Osteocyte (in vitro differentiated cells): ENCODE results near the gene SPTB. TPM values are rescaled to one million over a fixed set of nuclear protein-coding genes. Genes with fewer than 3 reads are reported as not detected.
A peak's percentile ranks its signal among the peaks of the same experiment; 100 is the strongest.

Source experiments
- DNase-seq: peaks from one replicate; pipeline ENCODE4 v3.0.0; 2021; ENCODE audit warnings: mixed read lengths; ENCODE audit not compliant: unreplicated experiment; ENCODE audit errors: extremely low spot score
- H3K27ac Mint-ChIP-seq: one replicate; pipeline ENCODE4 v1.8.0; 2021; ENCODE audit warnings: mild to moderate bottlenecking, mixed read lengths; ENCODE audit not compliant: unreplicated experiment
- H3K27me3 Mint-ChIP-seq: one replicate; pipeline ENCODE4 v1.8.0; 2021; ENCODE audit warnings: mixed read lengths; ENCODE audit not compliant: unreplicated experiment
- H3K36me3 Mint-ChIP-seq: one replicate; pipeline ENCODE4 v1.8.0; 2021; ENCODE audit warnings: mixed read lengths; ENCODE audit not compliant: unreplicated experiment
- H3K4me1 Mint-ChIP-seq: one replicate; pipeline ENCODE4 v1.8.0; 2021; ENCODE audit warnings: mixed read lengths; ENCODE audit not compliant: unreplicated experiment
- H3K4me3 Mint-ChIP-seq: one replicate; pipeline ENCODE4 v1.8.0; 2021; ENCODE audit warnings: mild to moderate bottlenecking, moderate library complexity, mixed read lengths; ENCODE audit not compliant: unreplicated experiment
- H3K9me3 Mint-ChIP-seq: one replicate; pipeline ENCODE4 v1.8.0; 2021; ENCODE audit warnings: mixed read lengths; ENCODE audit not compliant: unreplicated experiment
- CTCF ChIP-seq: fragments of 200-600 bp; sonication (generic); IDR thresholded peaks from 2 replicates; pipeline ENCODE4 v1.5.0; 2021; ENCODE audit warnings: antibody characterized with exemption, mild to moderate bottlenecking, moderate library complexity
- total RNA-seq: library from RNA; stranded (reverse); gene quantifications from 2 replicates; pipeline ENCODE4 v1.2.1, GENCODE V29; 2021

Gene SPTB
- total RNA-seq, 1 donor from 2014 or later: 0.35 TPM

- H3K27me3 Mint-ChIP-seq: peaks cover 28% of the 10 kb centered on the region
- H3K4me3 Mint-ChIP-seq: no peak overlapping the region
- peaks cover 6% of the 10 kb centered on the region for H3K4me1 Mint-ChIP-seq
Observed at GRCh38 chr14:64825006-64825405, 54.7 kb downstream of the SPTB start.

GRCh38 chr14:64824471-64824870 is 55.2 kb downstream of the SPTB start:
- H3K27ac Mint-ChIP-seq: no peak overlapping the region
- TF ChIP-seq CTCF: no peak
- H3K36me3 Mint-ChIP-seq: no peaks in the 10 kb centered on the region
- H3K27me3 Mint-ChIP-seq: peaks cover 25% of the 10 kb centered on the region
- H3K4me1 Mint-ChIP-seq: peaks cover 6% of the 10 kb centered on the region
- H3K9me3 Mint-ChIP-seq: no peaks in the 10 kb centered on the region
- no peak overlapping the region for H3K4me3 Mint-ChIP-seq
- DNase-seq: no peak

More at GRCh38 chr14:64825006-64825405, 54.7 kb downstream of the SPTB start:
- Mint-ChIP-seq H3K9me3 (no peaks in the 10 kb centered on the region), H3K36me3 (no peaks in the 10 kb centered on the region), H3K27ac (no peak overlapping the region)
- no peak for DNase-seq
- no peak for TF ChIP-seq CTCF

GRCh38 chr14:64823305-64823861 is 56.3 kb downstream of the SPTB start:
- Mint-ChIP-seq H3K9me3 (no peaks in the 10 kb centered on the region), H3K36me3 (no peaks in the 10 kb centered on the region), H3K4me1 (peaks cover 6% of the 10 kb centered on the region), H3K27me3 (peaks cover 26% of the 10 kb centered on the region), H3K27ac (no peak overlapping the region), H3K4me3 (no peak overlapping the region)
- peak; percentile 87 for DNase-seq
- peak; percentile 80 for TF ChIP-seq CTCF

- Mint-ChIP-seq H3K36me3 (no peaks in the 10 kb centered on the region), H3K4me3 (no peak overlapping the region), H3K9me3 (no peaks in the 10 kb centered on the region), H3K27ac (no peak overlapping the region), H3K27me3 (peaks cover 12% of the 10 kb centered on the region), H3K4me1 (peaks cover 16% of the 10 kb centered on the region)
- no peak for TF ChIP-seq CTCF
- DNase-seq: no peak
Observed at GRCh38 chr14:64821651-64822050, 58.1 kb downstream of the SPTB start.

- Mint-ChIP-seq H3K27ac (no peak overlapping the region), H3K36me3 (no peaks in the 10 kb centered on the region), H3K4me1 (peaks cover 14% of the 10 kb centered on the region), H3K4me3 (no peak overlapping the region), H3K9me3 (no peaks in the 10 kb centered on the region), H3K27me3 (peaks cover 7% of the 10 kb centered on the region)
- TF ChIP-seq CTCF: no peak
- DNase-seq: no peak
Observed at GRCh38 chr14:64818151-64818550, 61.6 kb downstream of the SPTB start.
